SK-N-SH (cell line): ENCODE measurements around the gene KRTAP10-8. TPM values are rescaled to one million over a fixed set of nuclear protein-coding genes. Genes with fewer than 3 reads are reported as not detected.

Experiments
- CTCF ChIA-PET: fragments of 300-600, 350-600 bp; formaldehyde crosslinking; extraction: SDS; loops from one replicate; lab custom pipeline; 2021; lab: Yijun Ruan, JAX
- POLR2A ChIA-PET: fragments of 350-600 bp; sonication (Branson Sonifier 250); formaldehyde crosslinking; extraction: SDS; loops from one replicate; lab custom pipeline; 2020; ENCODE audit warnings: antibody characterized with exemption, inconsistent platforms; lab: Yijun Ruan, JAX
- DNase-seq: peaks from one replicate; pipeline ENCODE4 v3.0.0; 2012
- H2AFZ ChIP-seq: fragments of 200-600 bp; sonication (generic); 2 replicates; pipeline ENCODE4 v1.8.1; 2016; ENCODE audit warnings: antibody characterized with exemption, mild to moderate bottlenecking, low read depth
- H3F3A ChIP-seq: fragments of 200-600 bp; sonication (generic); replicated peaks from 2 replicates; pipeline ENCODE3; 2016; ENCODE audit warnings: antibody characterized with exemption, mild to moderate bottlenecking; ENCODE audit not compliant: insufficient read depth
- H3K27ac ChIP-seq, 2 experiments: fragments of 200-500 bp in 1 of 2; fragments of 200-600 bp in 1 of 2; sonication (Bioruptor generic) in 1 of 2; sonication (generic), shearing (Covaris generic) in 1 of 2; 2 replicates each; pipeline versions ENCODE4 v1.5.1 to v1.6.1; 2014 to 2016; ENCODE audit warnings: low read depth in 2 of 2, inconsistent platforms in 1 of 2, low read length in 1 of 2, mild to moderate bottlenecking in 1 of 2, mixed read lengths in 1 of 2
- H3K27me3 ChIP-seq: fragments of 200-600 bp; sonication (generic), shearing (Covaris generic); 2 replicates; pipeline ENCODE4 v1.6.1; 2016; ENCODE audit warnings: mixed run types; ENCODE audit not compliant: insufficient read depth
- H3K36me3 ChIP-seq, 2 experiments: fragments of 200-500 bp in 1 of 2; fragments of 200-600 bp in 1 of 2; sonication (Bioruptor generic) in 1 of 2; sonication (generic) in 1 of 2; replicated peaks in 1 of 2; 2 replicates each; pipeline versions ENCODE3 to v1.5.1; 2014 to 2016; ENCODE audit warnings: low read length in 1 of 2, mild to moderate bottlenecking in 1 of 2; ENCODE audit not compliant: insufficient read depth in 2 of 2, control insufficient read depth in 1 of 2
- H3K4me1 ChIP-seq, 2 experiments: fragments of 200-500 bp in 1 of 2; fragments of 200-600 bp in 1 of 2; sonication (Bioruptor generic) in 1 of 2; sonication (generic), shearing (Covaris generic) in 1 of 2; 2 replicates each; pipeline versions ENCODE4 v1.5.1 to v1.6.1; 2014 to 2016; ENCODE audit warnings: low read depth in 1 of 2, low read length in 1 of 2, mixed run types in 1 of 2; ENCODE audit not compliant: insufficient read depth in 2 of 2, control insufficient read depth in 1 of 2
- H3K4me2 ChIP-seq: fragments of 200-600 bp; sonication (generic), shearing (Covaris generic); 2 replicates; pipeline ENCODE4 v1.6.1; 2017; ENCODE audit warnings: mixed run types
- H3K4me3 ChIP-seq, 2 experiments: fragments of 200-500 bp in 1 of 2; fragments of 200-600 bp in 1 of 2; sonication (Bioruptor generic) in 1 of 2; sonication (generic), shearing (Covaris generic) in 1 of 2; 2 replicates each; pipeline versions ENCODE4 v1.5.1 to v1.8.1; 2014 to 2016; ENCODE audit warnings: low read depth in 2 of 2, inconsistent platforms in 1 of 2, low read length in 1 of 2, mild to moderate bottlenecking in 1 of 2, mixed read lengths in 1 of 2, moderate library complexity in 1 of 2
- H3K79me2 ChIP-seq: fragments of 200-600 bp; sonication (generic); 2 replicates; pipeline ENCODE4 v1.8.1; 2017; ENCODE audit warnings: mild to moderate bottlenecking; ENCODE audit not compliant: insufficient read depth
- H3K9ac ChIP-seq: fragments of 200-600 bp; sonication (generic); 2 replicates; pipeline ENCODE4 v1.6.1; 2017; ENCODE audit warnings: mixed run types
- H3K9me2 ChIP-seq: fragments of 200-600 bp; sonication (generic); 2 replicates; pipeline ENCODE4 v1.6.1; 2017; ENCODE audit warnings: mixed run types
- H3K9me3 ChIP-seq: fragments of 200-600 bp; sonication (generic); 2 replicates; pipeline ENCODE4 v1.6.1; 2017; ENCODE audit warnings: mixed run types, mild to moderate bottlenecking, moderate library complexity
- H4K20me1 ChIP-seq: fragments of 200-600 bp; sonication (generic); 2 replicates; pipeline ENCODE4 v1.6.1; 2017; ENCODE audit warnings: mild to moderate bottlenecking, mixed run types; ENCODE audit not compliant: insufficient read depth
- ELF1 ChIP-seq: IDR thresholded peaks from 2 replicates; pipeline ENCODE4 v1.4.0; 2012
- EP300 ChIP-seq, 2 experiments: IDR thresholded peaks; 2 replicates each; pipeline versions ENCODE4 v1.4.0 to v1.6.1; 2012; ENCODE audit warnings: borderline replicate concordance in 1 of 2, low read depth in 1 of 2, low read length in 1 of 2
- FOXJ3 ChIP-seq: sonication (generic); formaldehyde crosslinking; IDR thresholded peaks from 2 replicates; pipeline ENCODE4 v1.5.1; 2020; ENCODE audit warnings: mild to moderate bottlenecking, missing genetic modification reagents
- FOXM1 ChIP-seq: IDR thresholded peaks from 2 replicates; pipeline ENCODE4 v1.4.0; 2012; ENCODE audit warnings: low read depth, mild to moderate bottlenecking
- GABPA ChIP-seq: IDR thresholded peaks from 2 replicates; pipeline ENCODE4 v1.4.0; 2012; ENCODE audit warnings: low read depth, mild to moderate bottlenecking
- GATA2 ChIP-seq: sonication (generic); formaldehyde crosslinking; IDR thresholded peaks from 2 replicates; pipeline ENCODE4 v1.5.0; 2020; ENCODE audit warnings: mild to moderate bottlenecking, missing genetic modification reagents
- IRF3 ChIP-seq: fragments of 150-350 bp; IDR thresholded peaks from 2 replicates; pipeline ENCODE4 v1.6.1; 2016; ENCODE audit warnings: mild to moderate bottlenecking, low read depth, low read length
- JUND ChIP-seq: IDR thresholded peaks from 2 replicates; pipeline ENCODE4 v1.4.0; 2012
- MEF2A ChIP-seq: IDR thresholded peaks from 2 replicates; pipeline ENCODE4 v1.4.0; 2012; ENCODE audit warnings: low read depth, borderline replicate concordance
- NRF1 ChIP-seq: IDR thresholded peaks from 2 replicates; pipeline ENCODE4 v1.6.1; 2012; ENCODE audit warnings: low read depth, mild to moderate bottlenecking, low read length
- RAD21 ChIP-seq: IDR thresholded peaks from 2 replicates; pipeline ENCODE4 v1.6.1; 2012; ENCODE audit warnings: mild to moderate bottlenecking, low read length
- REST ChIP-seq: IDR thresholded peaks from 2 replicates; pipeline ENCODE4 v1.6.1; 2012; ENCODE audit warnings: mild to moderate bottlenecking, low read depth, low read length, moderate library complexity
- RFX5 ChIP-seq: IDR thresholded peaks from 2 replicates; pipeline ENCODE4 v1.6.1; 2012; ENCODE audit warnings: mild to moderate bottlenecking, improper control_type of control experiment, low read length
- SMC3 ChIP-seq: IDR thresholded peaks from 2 replicates; pipeline ENCODE4 v1.6.1; 2012; ENCODE audit warnings: low read depth, low read length, improper control_type of control experiment
- TCF12 ChIP-seq: IDR thresholded peaks from 2 replicates; pipeline ENCODE4 v1.4.0; 2012
- TEAD4 ChIP-seq: IDR thresholded peaks from 2 replicates; pipeline ENCODE4 v1.4.0; 2012; ENCODE audit warnings: mild to moderate bottlenecking, borderline replicate concordance; ENCODE audit not compliant: insufficient read depth
- USF2 ChIP-seq: fragments of 150-350 bp; IDR thresholded peaks from 2 replicates; pipeline ENCODE4 v1.6.1; 2017; ENCODE audit warnings: antibody characterized with exemption, low read length, low read depth, borderline replicate concordance
- YY1 ChIP-seq: IDR thresholded peaks from 2 replicates; pipeline ENCODE4 v1.4.0; 2012; ENCODE audit warnings: low read depth, mild to moderate bottlenecking
- ZBTB33 ChIP-seq: IDR thresholded peaks from 2 replicates; pipeline ENCODE4 v1.4.0; 2012; ENCODE audit warnings: low read depth, borderline replicate concordance
- WGBS: methylation state at CpG from one replicate; pipeline ENCODE4 v1.1.6; 2017; ENCODE audit warnings: low lambda C conversion rate; 5-methylcytosine and 5-hydroxymethylcytosine counted together
- polyA plus RNA-seq, 3 experiments: library from polyadenylated mRNA; depleted of rRNA; stranded (reverse); fragments of >200 nt; gene quantifications; 2 replicates each; pipeline ENCODE4 v1.2.3, GENCODE V29; 2012

KRTAP10-8 gene
- polyA plus RNA-seq, 1 of the 3 experiments (the other 2 are of a cell fraction), result not detected

- no peak for TF ChIP-seq REST
- no peak for TF ChIP-seq ZBTB33
Observed at GRCh38 chr21:44603911-44604310, 8.0 kb upstream of the KRTAP10-8 start (continued).

GRCh38 chr21:44606495-44606894 lies 5.4 kb upstream of the KRTAP10-8 start:
- H4K20me1 ChIP-seq, result no peaks in the 10 kb centered on the region
- peaks cover 8% of the 10 kb centered on the region; the same call in 1 of the 2 replicates for H3K27me3 ChIP-seq
- no peak overlapping the region for H3K4me2 ChIP-seq
- no peaks in the 10 kb centered on the region for H3K9me3 ChIP-seq
- no peak overlapping the region for H3K4me3 ChIP-seq
- CTCF ChIA-PET, result no interaction called here
- WGBS, result 42% methylated on average over 4 of the region's 4 CpGs
- H2AFZ ChIP-seq, result no peak overlapping the region
- H3K79me2 ChIP-seq, result no peaks in the 10 kb centered on the region
- no peaks in the 10 kb centered on the region; a peak in 1 of 4 replicates for H3K4me1 ChIP-seq
- H3K36me3 ChIP-seq, result no peaks in the 10 kb centered on the region
- no peak overlapping the region for H3K27ac ChIP-seq
- no peaks in the 10 kb centered on the region for H3F3A ChIP-seq
- no peak for DNase-seq
- H3K9me2 ChIP-seq, result no peaks in the 10 kb centered on the region
- TF ChIP-seq USF2 (no peak), SMC3 (no peak), GATA2 (CRISPR knock-in tag) (no peak), REST (no peak), IRF3 (no peak), TCF12 (no peak), JUND (no peak), GABPA (no peak), MEF2A (no peak), EP300 (IDR thresholded peaks at IDR 0.05; ENCODE audit: borderline replicate concordance in 1 of 2, low read depth in 1 of 2, low read length in 1 of 2) (no peak), ZBTB33 (no peak), RAD21 (no peak), RFX5 (no peak), FOXM1 (no peak), FOXJ3 (CRISPR knock-in tag) (no peak), ELF1 (no peak), YY1 (no peak), NRF1 (no peak), TEAD4 (no peak)
- no peak overlapping the region for H3K9ac ChIP-seq
- POLR2A ChIA-PET, result no interaction called here
